Panc1 (cell line): ENCODE measurements around the gene C1QTNF1. TPM values are rescaled to one million over a fixed set of nuclear protein-coding genes. Genes with fewer than 3 reads are reported as not detected.

Experiments
- ATAC-seq: fragments of 200-7000 bp; cut with Tn5 transposase; 2 replicates; pipeline ENCODE4 v1.9.1; 2020; ENCODE audit warnings: mild to moderate bottlenecking, moderate library complexity
- BruUV-seq: library from RNA; stranded (reverse); fragments of 400-500 nt; replicated peaks from 2 replicates; lab custom pipeline; 2021; lab: Mats Ljungman, UMichigan
- CTCF ChIA-PET: fragments of 300-600 bp; sonication (Branson Sonifier 250); formaldehyde crosslinking; loops from one replicate; lab custom pipeline; 2022; ENCODE audit warnings: antibody characterized with exemption; lab: Charles Lee
- POLR2A ChIA-PET: fragments of 300-600 bp; sonication (Branson Sonifier 250); formaldehyde crosslinking; loops from one replicate; lab custom pipeline; 2022; ENCODE audit warnings: antibody characterized with exemption; lab: Charles Lee
- DNase-seq: peaks from one replicate; pipeline ENCODE4 v3.0.0-alpha.2; 2010; ENCODE audit warnings: low read depth, low spot score
- H3K27ac ChIP-seq: 2 replicates; pipeline ENCODE4 v1.5.1; 2011; ENCODE audit warnings: mild to moderate bottlenecking, low read length, inconsistent platforms
- H3K27me3 ChIP-seq: fragments of 200-500 bp; sonication (Bioruptor generic); 2 replicates; pipeline ENCODE4 v1.6.0; 2014; ENCODE audit warnings: low read length, inconsistent platforms; ENCODE audit not compliant: control insufficient read depth, insufficient read depth
- H3K36me3 ChIP-seq: fragments of 200-500 bp; sonication (Bioruptor generic); 2 replicates; pipeline ENCODE4 v1.5.1; 2014; ENCODE audit warnings: inconsistent platforms, mild to moderate bottlenecking, low read length, moderate library complexity; ENCODE audit not compliant: control insufficient read depth, insufficient read depth
- H3K4me1 ChIP-seq: 2 replicates; pipeline ENCODE4 v1.5.1; 2011; ENCODE audit warnings: inconsistent platforms, mild to moderate bottlenecking, low read length, moderate library complexity; ENCODE audit not compliant: control insufficient read depth, insufficient read depth
- H3K4me3 ChIP-seq, 2 experiments: 2 replicates each; pipeline ENCODE4 v1.5.1; 2011 to 2012; ENCODE audit warnings: low read depth in 2 of 2, low read length in 2 of 2, mild to moderate bottlenecking in 2 of 2, inconsistent platforms in 1 of 2, moderate library complexity in 1 of 2
- H3K9me3 ChIP-seq: fragments of 200-500 bp; sonication (Bioruptor generic); 2 replicates; pipeline ENCODE4 v1.5.1; 2014; ENCODE audit warnings: low read depth, mild to moderate bottlenecking, inconsistent platforms, low read length, moderate library complexity; ENCODE audit not compliant: control insufficient read depth, insufficient read depth
- CTCF ChIP-seq: fragments of 450-650 bp; IDR thresholded peaks from 2 replicates; pipeline ENCODE4 v1.5.1; 2017; ENCODE audit warnings: mild to moderate bottlenecking
- POLR2AphosphoS5 ChIP-seq: IDR thresholded peaks from 2 replicates; pipeline ENCODE4 v1.6.1; 2012; ENCODE audit warnings: mild to moderate bottlenecking, low read depth, low read length, moderate library complexity
- REST ChIP-seq, 2 experiments: IDR thresholded peaks; 2 replicates each; pipeline ENCODE4 v1.6.1; 2011 to 2012; ENCODE audit warnings: low read depth in 2 of 2, control low read depth in 1 of 2, low read length in 1 of 2, mild to moderate bottlenecking in 1 of 2, moderate library complexity in 1 of 2; ENCODE audit not compliant: insufficient read depth in 1 of 2
- SIN3A ChIP-seq: IDR thresholded peaks from 2 replicates; pipeline ENCODE4 v1.6.1; 2012; ENCODE audit warnings: low read depth, mild to moderate bottlenecking, low read length, moderate library complexity, borderline replicate concordance; ENCODE audit not compliant: insufficient read depth
- TCF7L2 ChIP-seq: IDR thresholded peaks from 2 replicates; pipeline ENCODE4 v1.6.1; 2011; ENCODE audit warnings: mild to moderate bottlenecking, low read depth, low read length, inconsistent platforms
- in situ Hi-C: cut with HindIII; loops from 2 replicates; pipeline ENCODE4 v1.10.0; 2016; ENCODE audit warnings: low sequenced_read_pairs, low pct_unique_long_range_greater_than_20kb
- intact Hi-C: fragments of 100-400 bp; cut with micrococcal nuclease; formaldehyde crosslinking; loops from one replicate; pipeline ENCODE4 v1.10.0; 2022; ENCODE audit not compliant: unreplicated experiment
- total RNA-seq: library from RNA; stranded (reverse); gene quantifications from one replicate; pipeline ENCODE4 v1.2.1, GENCODE V29; 2021; ENCODE audit not compliant: unreplicated experiment

The C1QTNF1 gene
- total RNA-seq, 1 experiment from 2014 or later: 1.5 TPM

- no peaks in the 10 kb centered on the region for H3K27me3 ChIP-seq
- no peaks in the 10 kb centered on the region for H3K9me3 ChIP-seq
- intact Hi-C loops: no loop called here
- no peak for TF ChIP-seq SIN3A
- no peak for TF ChIP-seq POLR2AphosphoS5
- no peak for TF ChIP-seq CTCF
- no peak for TF ChIP-seq TCF7L2
- TF ChIP-seq REST (IDR thresholded peaks at IDR 0.05; ENCODE audit: insufficient read depth in 1 of 2, low read depth in 2 of 2, low read length in 1 of 2): no peak
- in situ Hi-C loops: no loop called here
- no peaks in the 10 kb centered on the region for H3K36me3 ChIP-seq
- peaks cover 5% of the 10 kb centered on the region; the same call in 1 of the 2 replicates for H3K4me1 ChIP-seq
- POLR2A ChIA-PET: interaction anchor here (0.5 to 0.6 kb wide), 2 partner anchors 24 to 267 kb away, joined by 3 to 9 read pairs; no protein-coding TSS in a partner anchor
- H3K27ac ChIP-seq: no peak overlapping the region
- CTCF ChIA-PET: interaction anchor here (0.5 to 1.3 kb wide), 3 partner anchors 27 to 46 kb away, joined by 4 to 12 read pairs (median 5); no protein-coding TSS in a partner anchor
- DNase-seq: no peak
- H3K4me3 ChIP-seq: no peak overlapping the region
- ATAC-seq: no peak
- no TSS peak for BruUV-seq
Measured at GRCh38 chr17:79072544-79072943, 48.6 kb downstream of the C1QTNF1 start.

- intact Hi-C loops (no loop called here), in situ Hi-C loops (no loop called here)
- Histone ChIP-seq H3K4me3 (no peak overlapping the region), H3K27me3 (no peaks in the 10 kb centered on the region), H3K36me3 (no peaks in the 10 kb centered on the region), H3K4me1 (peaks cover 5% of the 10 kb centered on the region; the same call in 1 of the 2 replicates), H3K27ac (no peak overlapping the region), H3K9me3 (no peaks in the 10 kb centered on the region)
- TF ChIP-seq CTCF: no peak
- no peak for TF ChIP-seq REST (IDR thresholded peaks at IDR 0.05; ENCODE audit: insufficient read depth in 1 of 2, low read depth in 2 of 2, low read length in 1 of 2)
- no peak for TF ChIP-seq POLR2AphosphoS5
- TF ChIP-seq SIN3A: no peak
- TF ChIP-seq TCF7L2: no peak
- DNase-seq (no peak), ATAC-seq (no peak)
- POLR2A ChIA-PET: interaction anchor here (0.6 kb wide), 1 partner anchor 25 kb away, joined by 3 read pairs; no protein-coding TSS in a partner anchor
- BruUV-seq: no TSS peak
- CTCF ChIA-PET: interaction anchor here (0.5 to 1.0 kb wide), 3 partner anchors 28 to 799 kb away, joined by 3 to 12 read pairs (median 4); no protein-coding TSS in a partner anchor
Measured at GRCh38 chr17:79073016-79073705, 49.2 kb downstream of the C1QTNF1 start.
